ENCODE results near the gene MPND.
"Not testable (repeated sequence)": the region's sequence is repeated elsewhere in the genome, so short reads cannot be mapped to it uniquely, and the experiment has no call there.

Gene MPND

GRCh38 chr19:4346020-4346383 lies 2.6 kb downstream of the MPND start:
- in situ Hi-C loops (cut with MboI; ENCODE audit: low sequenced_read_pairs): no loop called here

DNA sequence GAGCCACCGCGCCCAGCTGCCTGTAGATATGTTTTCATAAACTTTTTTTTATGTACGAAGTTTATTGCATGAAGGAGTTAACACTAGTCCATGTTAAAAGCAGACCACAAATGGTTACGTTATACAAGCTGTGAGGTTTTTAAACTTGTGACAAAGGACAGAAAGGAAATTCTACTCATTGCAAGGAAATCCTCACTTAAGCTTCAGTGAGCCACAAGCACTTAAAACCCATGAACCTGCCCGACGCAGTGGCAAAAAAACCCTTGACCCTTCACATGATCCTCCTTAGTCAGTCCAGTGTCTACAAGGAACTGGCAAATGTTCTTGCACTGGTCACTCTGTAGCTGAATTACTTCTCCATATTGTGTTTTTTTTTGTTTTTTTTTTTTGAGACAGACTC lies 4.2 kb downstream of the MPND start:
- in situ Hi-C loops (cut with MboI; ENCODE audit: low sequenced_read_pairs): no loop called here

- in situ Hi-C loops (cut with MboI; ENCODE audit: low sequenced_read_pairs): not testable (repeated sequence)
Observed at GRCh38 chr19:4349225-4349624, 5.9 kb downstream of the MPND start.

GRCh38 chr19:4350111-4350510 lies 6.7 kb downstream of the MPND start:
- in situ Hi-C loops (cut with MboI; ENCODE audit: low sequenced_read_pairs): no loop called here

DNA sequence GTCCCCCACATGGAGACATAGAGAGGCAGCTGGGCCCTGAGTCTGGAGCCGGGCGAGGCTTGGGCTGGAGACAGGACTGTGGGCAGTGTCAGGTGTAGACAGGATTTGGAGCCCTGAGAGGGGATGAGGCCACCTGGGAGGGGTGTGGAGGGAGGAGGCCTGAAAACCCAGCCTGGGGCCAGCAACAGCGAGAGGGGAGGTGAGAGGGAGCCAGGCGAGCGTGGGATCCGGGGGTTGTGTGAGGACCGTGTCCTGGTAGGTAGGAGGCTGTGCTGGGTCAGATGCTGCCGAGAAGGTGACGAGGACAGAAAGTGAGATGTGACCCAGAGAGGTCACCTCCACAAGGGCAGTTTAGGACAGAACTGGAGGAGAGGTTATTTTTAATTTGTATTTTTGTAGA lies 7.4 kb downstream of the MPND start:
- in situ Hi-C loops (cut with MboI; ENCODE audit: low sequenced_read_pairs): no loop called here

- in situ Hi-C loops (cut with MboI; ENCODE audit: low sequenced_read_pairs): no loop called here
Observed at GRCh38 chr19:4352701-4353121, 9.3 kb downstream of the MPND start.

DNA sequence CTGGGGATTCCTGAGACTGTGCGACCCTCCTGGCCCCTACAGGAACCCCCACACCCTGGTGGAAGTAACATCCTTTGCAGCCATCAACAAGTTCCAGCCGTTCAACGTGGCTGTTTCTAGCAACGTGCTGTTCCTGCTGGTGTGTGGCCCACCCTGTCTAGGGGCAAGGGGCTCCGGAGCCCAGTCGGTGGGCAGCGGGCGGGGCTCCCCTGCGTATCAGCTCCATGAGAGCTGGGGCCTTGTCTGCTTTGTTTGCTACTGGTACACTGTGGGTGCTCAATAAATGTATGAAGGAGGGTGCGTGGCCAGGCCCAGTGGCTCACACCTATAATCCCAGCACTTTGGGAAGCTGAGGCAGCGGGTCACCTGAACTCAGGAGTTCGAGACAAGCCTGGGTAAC lies 10.9 kb downstream of the MPND start:
- in situ Hi-C loops (cut with MboI; ENCODE audit: low sequenced_read_pairs): no loop called here

DNA sequence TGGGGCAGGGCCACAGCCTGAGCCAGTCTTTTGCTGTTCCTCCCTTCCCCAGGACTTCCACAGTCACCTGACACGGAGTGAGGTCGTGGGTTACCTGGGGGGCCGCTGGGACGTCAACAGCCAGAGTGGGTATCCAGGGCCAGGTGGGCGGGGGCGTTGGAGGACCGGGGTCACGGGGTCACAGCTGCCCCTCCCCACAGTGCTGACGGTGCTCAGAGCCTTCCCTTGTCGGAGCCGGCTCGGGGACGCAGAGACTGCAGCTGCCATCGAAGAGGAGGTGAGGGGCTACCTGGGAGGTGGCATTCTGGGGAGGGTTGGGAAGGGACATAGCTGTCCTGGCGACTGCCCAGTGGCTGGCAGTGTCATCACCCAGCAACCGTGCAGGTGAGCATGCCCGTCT lies 11.5 kb downstream of the MPND start:
- in situ Hi-C loops (cut with MboI; ENCODE audit: low sequenced_read_pairs): no loop called here

DNA sequence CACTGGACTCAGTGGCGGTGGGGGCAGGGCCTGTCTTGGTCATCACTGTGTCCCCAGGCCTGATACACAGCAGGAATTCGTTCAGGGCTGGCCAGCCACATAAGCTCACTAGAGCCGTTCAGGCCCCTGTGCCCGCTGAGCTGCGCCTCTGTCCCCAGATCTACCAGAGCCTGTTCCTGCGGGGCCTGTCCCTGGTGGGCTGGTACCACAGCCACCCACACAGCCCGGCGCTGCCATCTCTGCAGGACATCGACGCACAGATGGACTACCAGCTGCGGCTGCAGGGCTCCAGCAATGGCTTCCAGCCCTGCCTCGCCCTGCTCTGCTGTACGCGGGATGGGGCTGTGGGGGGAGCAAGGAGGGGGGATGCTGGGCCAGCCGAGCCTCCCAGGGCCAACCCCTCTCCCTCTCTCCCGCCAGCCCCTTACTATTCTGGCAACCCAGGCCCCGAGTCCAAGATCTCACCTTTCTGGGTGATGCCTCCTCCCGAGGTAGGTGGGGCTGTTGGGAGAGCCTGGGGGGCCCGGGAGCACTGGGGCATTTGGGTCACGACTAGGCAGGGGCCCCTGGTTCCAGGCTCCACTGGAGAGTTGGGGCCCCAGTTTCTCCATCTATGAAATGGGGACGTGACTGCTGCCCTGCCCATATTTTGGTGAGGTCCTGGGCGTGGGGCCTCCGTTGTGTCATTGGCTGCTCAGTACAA lies 13.9 kb downstream of the MPND start:
- in situ Hi-C loops (cut with MboI; ENCODE audit: low sequenced_read_pairs): no loop called here

DNA sequence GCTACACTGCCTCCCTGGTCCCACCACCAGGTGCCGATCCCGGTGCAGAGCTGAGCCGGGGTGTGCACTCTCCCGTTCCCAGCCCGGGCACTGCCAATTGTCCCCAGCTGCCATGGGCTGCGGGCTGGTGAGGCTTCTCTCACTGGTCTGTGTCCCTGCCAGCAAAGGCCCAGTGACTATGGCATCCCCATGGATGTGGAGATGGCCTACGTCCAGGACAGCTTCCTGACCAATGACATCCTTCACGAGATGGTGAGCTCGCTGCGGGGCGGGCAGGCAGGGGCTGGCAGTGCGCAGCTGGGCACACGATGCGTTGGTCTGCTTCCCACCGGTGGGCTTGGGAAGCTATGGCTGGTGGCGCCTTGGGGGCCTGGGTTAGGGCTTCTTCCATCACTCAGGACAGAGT lies 14.6 kb downstream of the MPND start:
- in situ Hi-C loops (cut with MboI; ENCODE audit: low sequenced_read_pairs): no loop called here

- in situ Hi-C loops (cut with MboI; ENCODE audit: low sequenced_read_pairs): no loop called here
Observed at GRCh38 chr19:4358709-4359626, 15.6 kb downstream of the MPND start.

- in situ Hi-C loops (cut with MboI; ENCODE audit: low sequenced_read_pairs): no loop called here
Observed at GRCh38 chr19:4359627-4360000, 16.3 kb downstream of the MPND start.

- in situ Hi-C loops (cut with MboI; ENCODE audit: low sequenced_read_pairs): no loop called here
Observed at GRCh38 chr19:4360081-4360569, 16.8 kb downstream of the MPND start.

DNA sequence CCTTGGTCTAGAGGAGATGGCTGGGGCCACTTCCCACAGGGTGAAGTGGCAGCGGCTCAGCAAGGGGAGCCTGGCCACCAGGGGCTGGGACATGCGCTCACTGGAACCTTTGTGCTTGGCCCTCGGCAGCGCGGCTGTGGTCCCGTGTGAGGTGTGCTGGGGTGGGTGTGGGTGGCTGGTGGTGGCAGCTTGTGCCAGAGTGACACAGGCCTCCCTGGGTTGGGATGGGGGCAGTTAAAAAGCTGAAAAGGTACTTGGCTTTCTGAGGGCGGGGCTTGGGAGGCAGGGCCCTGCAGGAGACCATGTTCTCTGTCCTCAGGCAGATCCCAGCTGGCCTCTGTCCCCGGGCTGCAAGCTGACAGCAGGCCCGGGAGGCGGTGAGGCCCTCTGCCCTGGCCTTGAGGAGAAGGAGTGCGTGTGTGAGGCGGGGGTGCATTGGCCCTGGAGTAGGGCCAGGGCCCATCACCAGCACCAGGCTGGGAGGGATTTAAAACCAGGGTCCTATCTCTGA lies 17.3 kb downstream of the MPND start:
- in situ Hi-C loops (cut with MboI; ENCODE audit: low sequenced_read_pairs): no loop called here

GRCh38 chr19:4361152-4362046 lies 18.0 kb downstream of the MPND start:
- in situ Hi-C loops (cut with MboI; ENCODE audit: low sequenced_read_pairs): no loop called here

- in situ Hi-C loops (cut with MboI; ENCODE audit: low sequenced_read_pairs): no loop called here
Observed at GRCh38 chr19:4362101-4362828, 18.9 kb downstream of the MPND start.

GRCh38 chr19:4362831-4363545 lies 19.6 kb downstream of the MPND start:
- in situ Hi-C loops (cut with MboI; ENCODE audit: low sequenced_read_pairs): no loop called here

DNA sequence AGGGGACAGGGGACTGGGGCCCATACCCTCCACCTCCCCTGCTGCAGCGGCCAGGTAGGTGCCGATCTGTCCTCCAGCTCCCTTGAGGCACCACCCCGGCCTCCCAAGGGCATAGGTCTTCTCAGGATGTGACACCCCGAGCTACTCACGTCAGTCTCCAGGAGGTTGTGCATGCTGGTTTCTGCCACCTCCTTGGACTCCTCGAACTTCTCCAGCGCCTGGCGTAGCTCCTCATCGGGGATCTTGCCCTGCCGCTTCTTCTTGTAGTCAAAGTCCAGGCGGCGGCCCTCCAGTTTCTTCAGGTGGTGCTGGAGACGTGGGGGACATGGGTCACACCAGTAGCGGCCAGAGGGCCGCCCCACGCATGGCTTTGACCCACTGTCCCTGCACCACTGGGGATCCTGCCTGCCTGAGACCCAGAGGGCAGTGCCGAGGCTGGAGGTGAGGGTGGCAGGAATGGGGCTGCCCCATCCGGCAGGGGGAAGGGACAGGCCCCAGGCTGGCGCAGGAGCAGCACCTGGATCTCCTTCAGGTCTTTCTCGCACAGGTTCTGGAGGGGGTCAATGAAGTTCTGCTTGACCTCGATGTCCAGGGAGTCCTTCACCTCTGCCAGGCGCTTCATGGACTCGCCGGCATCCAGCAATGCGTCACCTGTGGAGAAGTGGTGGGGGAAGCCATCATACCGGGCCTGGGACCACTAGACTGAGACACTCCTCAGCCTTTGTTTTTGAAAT lies 20.4 kb downstream of the MPND start:
- in situ Hi-C loops (cut with MboI; ENCODE audit: low sequenced_read_pairs): no loop called here

DNA sequence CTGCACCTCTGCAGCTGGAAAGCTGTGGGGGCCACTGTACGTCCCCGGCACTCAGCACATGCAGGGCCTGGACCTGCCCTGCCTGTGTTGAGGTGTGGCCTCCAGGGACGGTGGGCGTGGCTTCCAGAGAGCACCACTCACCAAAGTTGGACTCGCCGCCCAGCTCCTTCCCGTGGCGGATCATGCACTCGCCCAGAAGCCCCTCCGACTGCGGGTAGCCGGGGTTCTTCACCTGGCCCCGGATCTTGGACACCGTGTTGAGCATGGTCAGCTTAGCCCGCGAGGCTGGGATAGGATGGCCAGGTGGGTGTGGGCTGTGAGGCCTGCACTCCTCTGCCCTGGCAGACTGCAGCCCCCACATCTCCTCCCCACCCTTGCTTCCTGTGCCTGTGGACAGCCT lies 22.0 kb downstream of the MPND start:
- in situ Hi-C loops (cut with MboI; ENCODE audit: low sequenced_read_pairs): no loop called here

Data from HL-60/S4 (cell line).